Forelimb muscle (tissue), 1 donor: ENCODE measurements around the gene FNDC5. TPM values are rescaled to one million over a fixed set of nuclear protein-coding genes. Genes with fewer than 3 reads are reported as not detected.

Experiments
- DNase-seq: peaks from one replicate; pipeline ENCODE4 v3.0.0-alpha.2; 2013; ENCODE audit warnings: low read depth
- polyA plus RNA-seq: library from polyadenylated mRNA; unstranded; fragments of 120-200 nt; gene quantifications from one replicate; pipeline ENCODE4 v1.2.1, GENCODE V29; 2013; ENCODE audit not compliant: insufficient read length

The FNDC5 gene
- polyA plus RNA-seq, 1 donor, result 194 TPM

DNA sequence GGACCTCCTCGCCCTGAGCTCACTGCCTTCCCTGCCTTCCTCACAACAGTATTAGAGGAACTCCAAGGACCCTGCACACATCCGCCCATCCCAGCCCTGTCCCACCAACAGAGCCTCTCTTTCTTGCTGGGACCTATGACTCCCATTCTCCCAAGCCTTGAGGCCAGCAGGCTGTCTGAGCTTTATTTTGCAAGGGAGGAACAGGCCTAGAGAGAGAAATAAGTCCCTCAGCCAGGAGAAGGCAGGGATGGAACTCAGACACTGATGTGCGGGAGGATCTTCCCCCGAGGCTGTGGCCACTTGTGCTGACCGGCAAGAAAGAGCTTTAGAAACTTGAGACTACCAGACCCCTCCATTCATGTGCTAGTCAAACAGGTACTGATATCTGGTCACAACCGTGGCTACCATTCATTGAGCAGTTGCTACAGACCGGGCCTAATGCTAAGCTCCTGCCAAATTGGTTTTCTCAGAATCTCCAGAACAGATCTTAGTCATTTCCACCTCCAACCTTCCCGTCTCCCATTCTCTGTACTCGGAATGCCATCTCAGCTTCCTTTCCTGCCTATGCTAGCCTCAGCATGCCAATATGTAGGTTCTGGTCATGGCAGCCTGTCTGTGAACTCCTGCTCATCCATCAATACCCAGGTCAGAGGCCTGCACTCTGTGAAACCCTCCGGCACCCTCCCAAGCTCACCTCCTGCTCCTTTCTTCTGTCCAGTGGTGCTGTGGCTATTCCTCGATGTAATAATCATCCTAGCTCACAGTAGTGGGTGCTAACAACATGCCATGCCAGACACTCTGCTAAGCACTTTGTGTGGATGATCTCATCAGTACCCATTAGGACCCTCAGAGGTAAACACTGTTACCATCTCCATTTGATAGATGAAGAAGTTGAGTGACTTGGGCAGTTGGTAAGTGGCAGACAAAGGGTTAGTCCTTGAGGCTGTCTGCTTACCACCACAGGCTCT lies 26.7 kb upstream of the FNDC5 start:
- no peak for DNase-seq

DNA sequence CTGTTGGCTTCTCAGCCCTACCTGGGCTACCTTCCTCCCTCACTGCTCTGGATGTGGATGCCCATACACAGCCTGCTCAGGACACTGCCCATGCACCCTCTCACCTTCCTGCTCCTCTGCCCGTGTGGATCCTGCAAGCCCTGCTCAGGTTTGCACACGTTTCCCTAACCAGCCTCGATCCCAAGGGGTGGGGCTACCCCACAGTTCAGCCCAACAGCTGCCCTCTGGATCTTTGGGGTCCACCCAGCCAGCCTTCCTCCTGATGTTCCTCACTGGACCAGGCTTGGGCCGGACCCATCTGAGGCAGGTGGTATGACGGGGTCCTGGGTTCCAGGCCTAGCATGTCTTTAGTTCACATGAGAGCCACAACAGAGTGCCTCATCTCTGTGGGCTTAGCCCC lies 25.7 kb upstream of the FNDC5 start:
- DNase-seq, result no peak

DNA sequence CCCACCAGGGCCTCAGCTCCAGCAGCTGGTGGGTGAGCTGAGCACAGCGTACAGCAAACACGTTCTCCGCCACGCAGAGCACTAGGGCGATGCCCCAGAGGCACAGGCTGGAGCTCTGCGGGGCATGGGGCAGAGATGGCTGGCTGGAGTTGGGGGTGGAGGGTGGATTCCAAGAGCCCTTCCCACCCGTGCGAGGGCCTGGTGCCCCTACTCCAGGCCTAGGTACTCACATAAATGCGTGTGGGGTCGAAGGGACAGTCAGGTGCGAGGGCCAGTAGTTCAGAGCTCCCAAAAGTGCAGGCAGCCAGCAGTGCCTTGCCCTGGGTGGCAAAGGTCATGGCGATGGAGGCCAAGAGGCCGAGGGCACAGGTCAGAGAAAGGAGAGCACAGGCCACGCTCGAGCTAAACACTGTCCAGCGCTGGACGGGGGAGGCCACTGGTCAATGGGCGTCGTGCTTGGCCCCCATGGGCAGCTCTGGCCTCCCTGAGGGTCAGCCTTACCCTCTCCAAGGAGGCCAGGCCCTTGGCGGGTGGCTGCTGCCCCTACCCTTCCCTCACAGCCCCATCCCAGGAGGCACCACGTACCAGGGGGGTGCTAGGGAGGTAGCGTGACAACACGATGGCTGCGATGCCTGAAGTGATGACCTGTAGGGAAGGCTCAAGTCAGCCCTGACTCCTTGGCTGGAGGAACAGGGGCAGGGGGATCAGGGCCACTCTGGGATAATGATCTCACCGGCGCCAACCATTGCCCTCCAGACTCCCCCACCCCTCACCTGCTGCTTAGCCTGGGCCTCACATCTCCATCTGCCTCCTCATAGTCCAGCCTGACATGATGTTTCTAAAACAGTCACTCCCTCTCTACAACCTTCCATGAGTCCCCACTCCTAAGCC lies 24.9 kb upstream of the FNDC5 start:
- DNase-seq, result no peak

DNA sequence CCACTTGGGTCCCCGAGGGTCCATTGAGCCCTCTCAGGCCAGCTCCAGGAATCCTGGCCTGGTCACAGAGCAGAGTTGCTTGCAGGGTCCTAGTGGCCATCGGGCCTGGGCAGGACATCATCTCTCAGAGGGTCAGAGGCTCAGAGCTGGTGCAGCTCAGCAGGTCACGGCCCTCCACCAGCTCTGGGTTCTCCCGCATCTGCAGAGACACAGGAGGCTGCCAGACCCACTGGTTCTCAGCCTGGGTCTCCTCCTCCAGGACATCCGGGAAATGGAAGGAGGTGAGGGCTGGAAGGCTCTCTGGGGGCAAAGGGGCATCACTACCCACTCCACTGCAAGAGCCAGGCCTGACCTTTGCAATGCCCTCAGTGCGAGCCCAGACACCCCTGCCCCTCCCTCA lies 24.0 kb upstream of the FNDC5 start:
- no peak for DNase-seq

DNA sequence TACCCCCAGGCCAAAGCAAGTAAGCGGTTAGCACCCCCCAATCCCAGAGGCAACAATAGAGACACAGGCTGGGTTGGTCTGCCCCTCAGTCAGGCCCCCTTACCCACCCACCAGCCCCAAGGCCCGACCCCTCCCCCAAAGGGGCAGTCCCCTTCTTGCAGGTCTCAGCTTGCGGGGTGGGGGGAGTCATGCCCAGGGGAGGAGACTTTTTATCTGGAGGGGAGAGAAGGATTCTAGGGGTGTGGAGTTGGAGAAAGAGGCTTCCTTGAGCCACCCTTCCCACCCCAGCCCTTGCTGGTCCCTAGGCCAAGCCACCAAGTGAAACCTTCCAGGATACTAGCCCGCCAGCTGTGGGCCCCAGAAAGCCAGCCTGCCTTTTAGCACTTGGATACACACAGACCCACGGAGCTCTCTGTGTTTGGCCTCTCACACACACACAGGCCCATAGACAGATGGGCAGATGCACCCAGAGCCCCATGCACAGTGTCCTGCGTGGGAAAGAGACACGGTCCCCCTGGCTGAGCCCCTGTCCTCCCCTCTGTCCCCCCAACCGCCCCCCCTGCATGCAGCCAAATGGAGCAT lies 23.4 kb upstream of the FNDC5 start:
- no peak for DNase-seq

DNA sequence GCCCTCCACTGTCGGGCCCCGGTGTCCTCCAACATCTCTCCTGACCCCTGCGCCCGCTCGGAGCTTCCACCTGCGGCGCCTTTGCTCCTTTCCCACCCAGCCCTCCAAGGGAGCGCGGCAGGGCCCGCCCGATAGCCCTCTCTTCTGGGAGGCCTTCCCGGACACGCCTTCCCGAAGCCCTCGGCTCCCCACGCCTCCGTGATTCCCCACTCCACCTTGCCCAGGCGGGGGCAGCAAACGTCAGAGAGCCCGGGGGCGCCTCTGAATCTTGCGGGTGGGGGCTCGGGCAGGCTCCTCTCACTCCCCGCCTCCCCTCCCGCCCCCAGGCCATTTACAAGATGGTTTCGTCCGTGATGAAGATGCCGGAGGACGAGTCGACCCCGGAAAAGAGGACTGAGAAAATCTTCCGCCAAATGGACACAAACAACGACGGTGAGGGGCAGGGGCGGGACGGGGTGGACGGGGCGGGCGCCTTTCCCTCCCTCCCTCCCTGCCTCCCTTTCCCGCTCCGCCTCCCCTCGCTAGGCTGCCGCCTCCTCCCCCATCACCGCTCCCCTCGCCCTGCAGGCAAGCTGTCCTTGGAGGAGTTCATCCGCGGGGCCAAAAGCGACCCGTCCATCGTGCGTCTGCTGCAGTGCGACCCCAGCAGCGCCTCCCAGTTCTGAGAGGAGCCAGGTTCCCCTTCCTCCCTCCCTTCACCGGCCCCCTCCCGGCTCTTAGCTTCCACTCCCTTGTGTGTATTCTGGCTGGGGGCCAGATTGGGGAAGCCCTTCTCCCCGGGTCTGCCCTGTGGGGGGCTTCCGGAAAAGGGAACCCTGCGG lies 22.7 kb upstream of the FNDC5 start:
- no peak for DNase-seq

DNA sequence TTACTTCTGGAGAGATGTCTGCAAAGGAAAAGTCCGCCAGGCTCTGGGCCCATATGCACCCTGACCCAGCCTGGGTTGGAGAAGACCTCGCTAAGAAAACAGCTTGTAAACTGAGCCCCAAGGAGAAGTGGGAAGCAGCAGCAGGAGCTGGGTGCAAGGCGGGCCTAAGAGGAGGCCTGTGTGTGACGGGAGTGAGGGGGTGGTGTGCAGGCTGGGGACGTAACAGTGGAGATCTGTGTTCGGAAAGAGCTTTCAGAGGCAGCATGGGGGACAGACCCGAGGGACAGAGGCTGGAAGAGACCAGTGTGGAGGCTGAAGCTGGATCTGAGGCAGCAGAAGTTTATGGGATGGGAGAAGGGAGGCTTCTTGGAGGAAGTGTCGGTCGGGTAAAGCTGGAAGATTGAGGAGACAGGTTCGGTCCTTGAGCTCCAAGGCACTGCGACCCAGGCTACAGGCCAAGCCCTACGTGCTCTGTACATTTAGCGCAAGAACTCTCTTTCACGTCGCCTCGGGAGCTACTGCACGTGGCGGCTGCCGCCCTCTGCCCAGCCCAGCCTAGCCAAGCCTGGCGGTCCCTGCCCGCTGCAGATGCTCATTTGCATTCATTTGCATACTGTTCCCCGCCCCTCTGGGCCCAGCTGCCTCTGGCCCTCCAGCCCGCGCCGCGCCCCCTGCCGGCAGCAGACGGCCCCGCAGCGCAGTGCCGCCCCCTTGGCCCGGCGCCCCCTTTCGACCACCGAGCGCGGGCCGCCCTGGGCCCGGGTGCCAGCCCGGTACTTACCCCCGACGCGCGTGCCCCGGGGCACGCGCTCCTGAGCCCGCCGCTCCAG lies 21.9 kb upstream of the FNDC5 start:
- no peak for DNase-seq

DNA sequence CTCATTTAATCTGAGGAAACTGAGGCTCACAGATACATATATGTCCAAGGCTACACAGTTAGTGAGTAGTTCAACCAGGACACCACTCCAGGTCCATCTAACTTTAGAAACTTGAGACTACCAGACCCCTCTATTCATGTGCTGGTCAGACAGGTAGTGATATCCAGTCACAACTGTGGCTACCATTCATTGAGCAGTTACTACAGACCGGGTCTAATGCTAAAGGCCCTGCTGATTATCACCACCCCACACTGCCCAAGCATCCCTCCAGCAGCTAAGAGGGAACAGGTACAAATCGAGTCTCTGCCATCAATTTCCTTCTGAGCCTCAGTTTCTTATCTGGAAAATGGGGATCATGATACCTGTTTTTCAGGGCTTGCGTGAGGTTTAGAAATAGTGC lies 20.9 kb upstream of the FNDC5 start:
- no peak for DNase-seq

DNA sequence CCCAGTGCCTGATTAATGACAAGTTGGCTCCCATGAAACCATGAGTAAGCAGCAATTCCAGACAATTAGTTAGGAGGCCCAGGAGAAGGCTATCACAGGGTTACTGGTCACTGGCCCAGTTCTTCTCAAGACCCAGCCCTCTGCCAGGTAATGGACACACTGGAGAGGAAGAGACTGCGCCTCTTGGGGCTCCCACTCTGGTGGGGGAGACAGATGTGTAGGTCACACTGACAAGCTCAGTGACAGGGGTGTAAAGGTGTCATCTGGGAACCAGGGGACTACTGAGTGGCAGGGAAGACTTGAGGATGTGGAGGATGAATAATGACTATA lies 20.5 kb upstream of the FNDC5 start:
- DNase-seq, result no peak

DNA sequence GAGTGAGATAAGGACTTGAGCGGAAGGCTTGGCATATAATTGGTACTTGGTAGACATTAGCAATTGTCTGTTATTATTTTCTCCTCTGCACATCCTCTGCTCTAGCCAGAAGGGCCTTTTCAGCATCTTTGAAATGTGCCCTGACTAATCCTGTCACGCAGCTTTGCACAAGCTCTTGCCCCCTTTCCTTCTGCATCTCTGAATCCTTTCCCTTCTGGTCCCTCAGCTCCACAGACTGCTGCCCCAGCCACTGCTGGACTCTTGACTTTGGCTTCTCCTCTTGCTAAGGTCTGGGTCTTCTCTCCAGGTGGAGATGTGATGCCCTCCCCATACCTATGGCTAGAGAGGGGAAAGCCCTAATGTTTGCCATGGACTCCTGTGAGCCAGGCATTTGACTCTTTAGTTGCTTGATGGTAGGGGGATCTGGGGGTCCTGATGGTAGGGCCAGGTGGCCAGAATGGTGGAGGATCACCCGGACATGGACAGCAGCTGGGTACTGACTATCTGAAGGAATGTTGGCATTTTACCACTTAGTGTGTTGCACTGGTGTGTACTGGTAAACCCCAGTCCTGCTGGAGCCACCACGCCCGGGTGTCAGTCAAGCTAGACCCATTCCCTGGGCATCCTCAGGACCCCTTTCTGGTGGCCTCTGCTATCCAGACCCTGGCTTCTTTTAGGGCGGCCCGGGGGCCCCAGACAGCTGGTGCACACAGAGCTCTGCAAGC lies 20.0 kb upstream of the FNDC5 start:
- DNase-seq, result no peak

DNA sequence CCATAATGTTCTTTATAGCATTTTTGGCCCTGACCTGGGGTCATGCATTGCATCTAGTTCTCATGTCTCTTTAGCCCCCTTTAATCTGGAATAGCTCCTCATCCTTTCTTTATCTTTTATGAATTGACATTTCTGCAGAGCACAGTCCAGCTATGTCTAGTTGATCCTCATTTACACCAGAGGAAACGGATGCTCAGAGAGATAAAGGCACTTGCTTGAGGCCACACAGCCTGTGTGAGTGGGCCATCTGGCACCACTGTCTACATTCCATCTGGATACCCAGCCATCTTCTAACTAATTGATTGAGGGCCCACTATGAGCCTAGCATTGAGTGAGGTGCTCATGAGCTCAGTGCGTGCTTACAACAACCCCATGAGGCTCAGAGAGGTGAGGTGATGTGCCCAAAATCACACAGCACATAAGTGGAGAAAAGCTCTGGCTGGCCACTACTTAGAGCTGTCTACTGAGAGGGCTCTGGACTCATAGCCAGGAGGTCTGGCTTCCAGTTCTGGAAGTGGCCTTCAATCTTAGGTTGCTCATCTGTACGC lies 19.1 kb upstream of the FNDC5 start:
- no peak for DNase-seq

DNA sequence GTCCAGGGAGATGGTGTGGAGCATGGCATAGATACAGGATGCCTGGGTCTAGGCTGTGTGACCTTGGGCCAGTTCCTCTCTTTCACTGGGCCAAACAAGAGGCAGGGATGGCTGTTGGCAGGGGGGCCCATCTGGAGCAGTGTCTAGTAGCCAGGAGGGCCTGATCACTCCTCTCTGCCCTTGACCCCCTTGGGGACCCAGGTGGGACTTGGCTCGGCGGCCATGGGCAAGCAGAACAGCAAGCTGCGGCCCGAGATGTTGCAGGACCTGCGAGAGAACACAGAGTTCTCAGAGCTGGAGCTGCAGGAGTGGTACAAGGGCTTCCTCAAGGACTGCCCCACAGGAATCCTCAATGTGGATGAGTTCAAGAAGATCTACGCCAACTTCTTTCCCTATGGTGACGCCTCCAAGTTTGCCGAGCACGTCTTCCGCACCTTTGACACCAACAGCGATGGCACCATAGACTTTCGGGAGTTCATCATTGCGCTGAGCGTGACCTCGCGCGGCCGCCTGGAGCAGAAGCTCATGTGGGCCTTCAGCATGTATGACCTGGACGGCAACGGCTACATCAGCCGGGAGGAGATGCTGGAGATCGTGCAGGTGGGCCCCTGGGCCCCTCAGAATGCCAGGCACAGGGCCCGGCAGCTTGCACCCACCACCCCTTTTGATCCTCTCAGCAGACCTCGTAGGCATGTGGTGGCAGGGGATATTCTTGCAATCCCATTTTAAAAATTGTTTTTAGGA lies 18.1 kb upstream of the FNDC5 start:
- DNase-seq, result no peak

DNA sequence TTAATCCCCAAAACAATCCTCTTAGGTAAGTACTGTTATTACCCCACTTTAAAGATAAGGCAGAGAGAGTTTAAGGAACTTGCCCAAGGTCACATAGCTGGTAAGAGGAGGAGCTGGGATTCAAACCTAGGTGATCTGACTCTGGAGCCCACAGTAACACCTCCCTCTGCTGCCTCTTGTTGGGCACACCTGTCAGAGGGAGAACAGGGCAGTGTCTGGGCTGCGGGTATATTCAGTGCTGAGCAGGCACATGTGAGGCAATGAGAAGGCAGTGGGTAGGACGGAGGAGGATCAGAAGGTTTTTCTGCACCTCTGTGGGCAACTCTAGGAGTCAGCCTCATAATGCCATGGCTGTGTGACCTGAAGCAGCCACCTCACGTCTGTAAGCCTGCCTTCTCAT lies 17.4 kb upstream of the FNDC5 start:
- DNase-seq, result no peak

DNA sequence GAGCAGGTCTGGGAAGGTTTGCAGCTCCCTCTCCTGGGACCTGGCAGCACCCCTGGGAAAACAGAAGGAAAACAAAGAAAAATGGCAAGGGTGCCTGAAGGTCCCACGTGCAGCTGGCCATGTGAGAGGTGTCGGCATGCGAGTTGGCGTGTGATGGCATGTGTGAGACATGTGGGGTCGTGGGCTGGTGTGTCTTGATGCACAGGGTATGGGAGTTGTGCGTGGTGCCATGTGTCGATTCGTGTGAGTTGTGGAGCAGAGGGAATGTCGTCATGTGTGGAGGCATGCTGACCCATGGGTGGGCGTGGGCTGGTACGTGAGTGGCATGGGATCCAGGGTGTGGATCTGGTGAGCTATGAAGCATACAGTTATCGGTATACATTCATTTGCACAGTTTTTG lies 16.9 kb upstream of the FNDC5 start:
- no peak for DNase-seq

DNA sequence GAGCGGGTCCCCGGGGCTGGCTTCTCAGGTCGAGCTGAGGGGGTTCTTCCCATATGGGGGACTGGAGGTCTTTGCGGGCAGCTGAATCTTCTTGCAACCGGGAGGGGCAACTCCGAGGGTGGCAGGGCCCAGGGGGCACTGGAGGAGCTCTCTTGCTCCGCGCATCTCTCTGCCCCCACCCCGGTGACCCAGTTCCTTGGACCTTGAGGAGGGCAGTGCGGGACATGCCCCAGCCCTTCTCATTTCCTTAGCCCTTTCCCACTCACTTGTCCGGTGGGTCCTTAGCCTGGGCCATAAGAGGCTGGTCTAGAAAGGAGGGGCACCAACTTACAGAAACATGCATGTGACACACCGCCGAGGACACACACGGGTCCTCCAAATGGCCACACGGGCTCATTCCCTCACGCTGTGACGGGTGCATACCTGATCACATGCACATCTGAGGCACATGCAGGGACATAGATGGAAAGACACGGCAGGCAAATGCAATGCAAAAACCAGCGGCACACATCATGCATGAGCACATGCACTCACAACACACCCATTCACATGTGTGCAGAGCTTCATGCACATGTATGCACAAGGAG lies 16.2 kb upstream of the FNDC5 start:
- no peak for DNase-seq

DNA sequence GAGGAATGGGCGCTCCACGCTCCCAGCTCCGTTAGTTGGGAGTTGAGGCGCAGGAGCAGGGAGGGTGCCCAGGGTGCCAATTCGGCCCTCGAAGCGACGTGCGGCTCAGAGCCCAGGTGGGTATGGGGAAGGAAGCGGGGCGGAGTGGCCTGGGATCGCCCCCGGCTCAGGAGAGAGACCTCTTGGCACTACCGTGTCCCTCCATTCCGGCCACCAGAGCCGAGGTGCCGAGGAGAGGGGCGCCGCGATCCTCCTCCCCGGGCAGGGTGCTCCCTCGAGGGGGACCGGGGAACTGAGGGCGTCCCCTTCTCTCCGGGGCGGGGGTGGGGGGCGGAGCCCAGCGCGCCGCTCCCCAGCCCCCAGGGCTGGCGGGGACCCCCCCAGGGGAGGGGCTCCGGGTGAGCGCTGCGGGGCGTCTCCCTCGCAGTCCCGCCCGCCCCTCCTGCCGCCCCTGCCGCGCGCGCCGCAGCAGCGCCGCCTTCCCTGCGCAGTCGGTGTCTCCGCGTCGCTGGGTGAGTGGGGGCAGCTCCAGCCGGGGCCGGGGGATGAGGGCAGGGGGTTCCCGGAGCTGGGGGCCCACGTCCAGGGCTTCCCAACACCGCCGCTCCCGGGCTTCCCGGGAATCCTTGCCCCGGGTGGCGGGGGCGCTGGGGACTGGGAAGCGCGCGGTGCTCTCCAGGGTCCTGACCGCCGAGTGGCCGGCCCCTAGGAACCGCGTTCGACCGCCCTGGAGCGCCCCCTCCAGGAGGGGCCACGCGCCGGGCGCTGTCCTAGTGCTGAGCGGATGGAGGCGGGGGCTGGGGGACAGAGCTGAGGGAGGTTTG lies 15.5 kb upstream of the FNDC5 start, which contains the start of gene HPCA:
HPCA (plus strand) TSS at position 488 of the 824 bp plus-strand sequence. CDS start 2,408 bp downstream, outside the sequence.
- DNase-seq, result no peak

DNA sequence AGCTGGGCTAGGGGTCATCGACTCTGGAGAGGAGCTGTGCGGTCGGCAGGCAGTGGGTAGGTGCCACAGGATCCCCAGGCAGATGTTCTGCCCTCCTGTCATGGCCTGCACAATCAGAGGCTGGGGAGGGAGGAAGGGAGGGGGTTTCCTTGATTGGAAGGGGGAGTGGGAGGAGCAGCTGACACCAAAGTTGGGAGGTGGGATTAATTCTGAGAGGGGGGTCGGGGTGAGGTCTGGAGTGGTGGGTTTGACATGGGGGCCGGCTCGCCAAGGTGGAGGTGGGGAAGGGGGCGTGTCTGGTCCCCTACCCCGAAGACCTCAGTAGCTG lies 14.9 kb upstream of the FNDC5 start:
- DNase-seq, result no peak

DNA sequence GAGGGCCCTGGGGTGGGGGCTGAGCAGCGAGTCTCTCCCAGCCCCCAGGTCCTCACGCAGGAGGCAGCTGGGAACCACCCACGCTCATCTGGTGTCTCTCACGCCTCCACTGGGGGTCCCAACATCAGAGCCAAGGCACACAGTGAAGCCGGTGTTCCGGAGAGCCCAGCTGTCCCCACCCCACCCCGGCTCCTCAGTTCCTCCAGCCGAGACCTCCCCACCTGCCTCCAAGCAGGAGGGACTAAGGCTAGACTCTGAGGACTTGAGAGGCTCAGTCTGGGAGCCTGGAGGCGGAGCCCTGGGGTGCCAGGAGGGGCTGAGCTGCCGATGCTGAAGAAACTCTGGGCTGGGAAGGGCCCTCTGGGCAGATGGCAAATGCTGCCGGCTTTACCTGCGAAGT lies 14.0 kb upstream of the FNDC5 start:
- no peak for DNase-seq
